Liver (tissue), 3 donors: ENCODE results near the gene RNF212.

Experiments
- FOXA1 ChIP-seq: IDR thresholded peaks from 2 replicates; pipeline ENCODE4 v1.6.1; 2016; ENCODE audit warnings: antibody characterized with exemption
- HNF4G ChIP-seq: IDR thresholded peaks from 2 replicates; pipeline ENCODE4 v1.6.1; 2016; ENCODE audit warnings: antibody characterized with exemption
- JUND ChIP-seq, 2 donors: IDR thresholded peaks; 2 replicates each; pipeline ENCODE4 v1.6.1; 2016; ENCODE audit warnings: antibody characterized with exemption in 2 of 2
- SP1 ChIP-seq: IDR thresholded peaks from 2 replicates; pipeline ENCODE4 v1.6.1; 2018; ENCODE audit warnings: antibody characterized with exemption, mild to moderate bottlenecking
- TAF1 ChIP-seq: conservative IDR thresholded peaks from 2 replicates; pipeline ENCODE4 v1.6.1; 2016; ENCODE audit warnings: antibody characterized with exemption, mild to moderate bottlenecking
- YY1 ChIP-seq: IDR thresholded peaks from 2 replicates; pipeline ENCODE4 v1.6.1; 2016; ENCODE audit warnings: antibody characterized with exemption, mild to moderate bottlenecking
- TF ChIP-seq, protein P1 (sequence below): fragments of 150-350 bp; IDR thresholded peaks from 2 replicates; pipeline ENCODE4 v1.5.1; 2017; ENCODE audit warnings: improper control_type of control experiment, low read depth, low read length; ENCODE audit not compliant: missing input control
- TF ChIP-seq, protein P2 (sequence below): IDR thresholded peaks from 2 replicates; pipeline ENCODE4 v1.6.1; 2016; ENCODE audit warnings: antibody characterized with exemption
- TF ChIP-seq, protein P3 (sequence below): IDR thresholded peaks from 2 replicates; pipeline ENCODE4 v1.6.1; 2016; ENCODE audit warnings: antibody characterized with exemption
- TF ChIP-seq, protein P4 (sequence below): IDR thresholded peaks from 2 replicates; pipeline ENCODE4 v1.6.1; 2016; ENCODE audit warnings: antibody characterized with exemption, mild to moderate bottlenecking
- TF ChIP-seq, protein P5 (sequence below): IDR thresholded peaks from 2 replicates; pipeline ENCODE4 v1.6.1; 2016; ENCODE audit warnings: antibody characterized with exemption
- donor health status: healthy.
- donor health status: healthy.

DNA sequence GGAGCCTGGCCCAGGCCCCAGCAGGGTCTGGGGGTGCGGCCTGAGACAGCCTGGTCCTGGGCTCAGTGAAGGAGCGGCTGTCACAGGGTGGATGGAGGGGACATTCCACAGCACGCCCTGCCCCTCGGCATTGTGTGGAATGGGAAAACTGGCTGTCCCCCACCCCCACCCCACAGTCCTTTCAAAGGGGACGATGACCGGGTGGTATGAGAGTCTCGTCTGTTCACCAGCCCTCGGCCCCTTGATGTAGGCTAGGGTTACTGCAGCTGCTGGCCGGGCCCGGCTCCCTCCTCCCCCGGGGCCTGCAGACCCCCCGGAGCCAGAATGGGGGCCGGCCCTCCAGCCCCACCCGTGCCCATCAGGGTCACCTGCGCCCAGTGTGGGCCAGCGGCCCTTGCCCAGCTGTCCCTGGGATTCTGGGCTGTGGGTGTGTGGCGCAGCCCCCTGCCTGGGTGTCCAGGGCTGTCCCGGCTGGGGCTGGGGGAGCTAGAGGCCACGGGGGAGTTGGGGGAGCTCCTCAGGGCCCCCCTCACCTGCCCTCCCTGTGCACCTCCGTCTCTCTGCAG is 90.2 kb downstream of the RNF212 start:
- TF ChIP-seq YY1 (no peak), TAF1 (no peak), FOXA1 (no peak), HNF4G (no peak), SP1 (no peak), JUND (IDR thresholded peaks at IDR 0.05) (no peak)
- TF ChIP-seq, protein P1, sequence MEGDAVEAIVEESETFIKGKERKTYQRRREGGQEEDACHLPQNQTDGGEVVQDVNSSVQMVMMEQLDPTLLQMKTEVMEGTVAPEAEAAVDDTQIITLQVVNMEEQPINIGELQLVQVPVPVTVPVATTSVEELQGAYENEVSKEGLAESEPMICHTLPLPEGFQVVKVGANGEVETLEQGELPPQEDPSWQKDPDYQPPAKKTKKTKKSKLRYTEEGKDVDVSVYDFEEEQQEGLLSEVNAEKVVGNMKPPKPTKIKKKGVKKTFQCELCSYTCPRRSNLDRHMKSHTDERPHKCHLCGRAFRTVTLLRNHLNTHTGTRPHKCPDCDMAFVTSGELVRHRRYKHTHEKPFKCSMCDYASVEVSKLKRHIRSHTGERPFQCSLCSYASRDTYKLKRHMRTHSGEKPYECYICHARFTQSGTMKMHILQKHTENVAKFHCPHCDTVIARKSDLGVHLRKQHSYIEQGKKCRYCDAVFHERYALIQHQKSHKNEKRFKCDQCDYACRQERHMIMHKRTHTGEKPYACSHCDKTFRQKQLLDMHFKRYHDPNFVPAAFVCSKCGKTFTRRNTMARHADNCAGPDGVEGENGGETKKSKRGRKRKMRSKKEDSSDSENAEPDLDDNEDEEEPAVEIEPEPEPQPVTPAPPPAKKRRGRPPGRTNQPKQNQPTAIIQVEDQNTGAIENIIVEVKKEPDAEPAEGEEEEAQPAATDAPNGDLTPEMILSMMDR, result no peak
- TF ChIP-seq, protein P2, sequence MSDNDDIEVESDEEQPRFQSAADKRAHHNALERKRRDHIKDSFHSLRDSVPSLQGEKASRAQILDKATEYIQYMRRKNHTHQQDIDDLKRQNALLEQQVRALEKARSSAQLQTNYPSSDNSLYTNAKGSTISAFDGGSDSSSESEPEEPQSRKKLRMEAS, result no peak
- TF ChIP-seq, protein P3, sequence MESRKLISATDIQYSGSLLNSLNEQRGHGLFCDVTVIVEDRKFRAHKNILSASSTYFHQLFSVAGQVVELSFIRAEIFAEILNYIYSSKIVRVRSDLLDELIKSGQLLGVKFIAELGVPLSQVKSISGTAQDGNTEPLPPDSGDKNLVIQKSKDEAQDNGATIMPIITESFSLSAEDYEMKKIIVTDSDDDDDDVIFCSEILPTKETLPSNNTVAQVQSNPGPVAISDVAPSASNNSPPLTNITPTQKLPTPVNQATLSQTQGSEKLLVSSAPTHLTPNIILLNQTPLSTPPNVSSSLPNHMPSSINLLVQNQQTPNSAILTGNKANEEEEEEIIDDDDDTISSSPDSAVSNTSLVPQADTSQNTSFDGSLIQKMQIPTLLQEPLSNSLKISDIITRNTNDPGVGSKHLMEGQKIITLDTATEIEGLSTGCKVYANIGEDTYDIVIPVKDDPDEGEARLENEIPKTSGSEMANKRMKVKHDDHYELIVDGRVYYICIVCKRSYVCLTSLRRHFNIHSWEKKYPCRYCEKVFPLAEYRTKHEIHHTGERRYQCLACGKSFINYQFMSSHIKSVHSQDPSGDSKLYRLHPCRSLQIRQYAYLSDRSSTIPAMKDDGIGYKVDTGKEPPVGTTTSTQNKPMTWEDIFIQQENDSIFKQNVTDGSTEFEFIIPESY, result no peak
- TF ChIP-seq, protein P4, sequence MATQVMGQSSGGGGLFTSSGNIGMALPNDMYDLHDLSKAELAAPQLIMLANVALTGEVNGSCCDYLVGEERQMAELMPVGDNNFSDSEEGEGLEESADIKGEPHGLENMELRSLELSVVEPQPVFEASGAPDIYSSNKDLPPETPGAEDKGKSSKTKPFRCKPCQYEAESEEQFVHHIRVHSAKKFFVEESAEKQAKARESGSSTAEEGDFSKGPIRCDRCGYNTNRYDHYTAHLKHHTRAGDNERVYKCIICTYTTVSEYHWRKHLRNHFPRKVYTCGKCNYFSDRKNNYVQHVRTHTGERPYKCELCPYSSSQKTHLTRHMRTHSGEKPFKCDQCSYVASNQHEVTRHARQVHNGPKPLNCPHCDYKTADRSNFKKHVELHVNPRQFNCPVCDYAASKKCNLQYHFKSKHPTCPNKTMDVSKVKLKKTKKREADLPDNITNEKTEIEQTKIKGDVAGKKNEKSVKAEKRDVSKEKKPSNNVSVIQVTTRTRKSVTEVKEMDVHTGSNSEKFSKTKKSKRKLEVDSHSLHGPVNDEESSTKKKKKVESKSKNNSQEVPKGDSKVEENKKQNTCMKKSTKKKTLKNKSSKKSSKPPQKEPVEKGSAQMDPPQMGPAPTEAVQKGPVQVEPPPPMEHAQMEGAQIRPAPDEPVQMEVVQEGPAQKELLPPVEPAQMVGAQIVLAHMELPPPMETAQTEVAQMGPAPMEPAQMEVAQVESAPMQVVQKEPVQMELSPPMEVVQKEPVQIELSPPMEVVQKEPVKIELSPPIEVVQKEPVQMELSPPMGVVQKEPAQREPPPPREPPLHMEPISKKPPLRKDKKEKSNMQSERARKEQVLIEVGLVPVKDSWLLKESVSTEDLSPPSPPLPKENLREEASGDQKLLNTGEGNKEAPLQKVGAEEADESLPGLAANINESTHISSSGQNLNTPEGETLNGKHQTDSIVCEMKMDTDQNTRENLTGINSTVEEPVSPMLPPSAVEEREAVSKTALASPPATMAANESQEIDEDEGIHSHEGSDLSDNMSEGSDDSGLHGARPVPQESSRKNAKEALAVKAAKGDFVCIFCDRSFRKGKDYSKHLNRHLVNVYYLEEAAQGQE, result no peak
- TF ChIP-seq, protein P5, sequence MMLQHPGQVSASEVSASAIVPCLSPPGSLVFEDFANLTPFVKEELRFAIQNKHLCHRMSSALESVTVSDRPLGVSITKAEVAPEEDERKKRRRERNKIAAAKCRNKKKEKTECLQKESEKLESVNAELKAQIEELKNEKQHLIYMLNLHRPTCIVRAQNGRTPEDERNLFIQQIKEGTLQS, result no peak
